ENCODE data around the gene DOK5. TPM values are rescaled to one million over a fixed set of nuclear protein-coding genes. Genes with fewer than 3 reads are reported as not detected.

DOK5 gene
- total RNA-seq, 1 experiment from 2014 or later, result 4.9 TPM

- H3K4me1 ChIP-seq (ENCODE audit: insufficient read depth, low read length, poor library complexity, severe bottlenecking), result no peaks in the 10 kb centered on the region
- no peaks in the 10 kb centered on the region for H3K36me3 ChIP-seq (ENCODE audit: insufficient read depth, low read length, poor library complexity, severe bottlenecking)
- POLR2A ChIA-PET (ENCODE audit: low non-redundant PET), result interaction anchor here (0.7 kb wide), 1 partner anchor 401 kb away, joined by 3 read pairs; no protein-coding TSS in a partner anchor
- no peak for DNase-seq (ENCODE audit: low spot score)
- CTCF ChIA-PET, result no interaction called here
- no peaks in the 10 kb centered on the region for H3K27me3 ChIP-seq (replicated peaks; ENCODE audit: insufficient read depth, low read depth, low read length, poor library complexity)
- no peak overlapping the region for H3K27ac ChIP-seq (ENCODE audit: low read depth, low read length, poor library complexity, severe bottlenecking)
- no peak overlapping the region for H3K4me3 ChIP-seq (ENCODE audit: low read depth, low read length, poor library complexity, severe bottlenecking)
- no peaks in the 10 kb centered on the region for H3K9me3 ChIP-seq (ENCODE audit: low read depth, low read length, poor library complexity, severe bottlenecking)
- intact Hi-C loops (cut with micrococcal nuclease; ENCODE audit: unreplicated experiment), result no loop called here
- no peak for TF ChIP-seq EZH2 (IDR thresholded peaks at IDR 0.05; ENCODE audit: borderline replicate concordance, low read depth, low read length, poor library complexity, severe bottlenecking)
- TF ChIP-seq CTCF (conservative IDR thresholded peaks at IDR 0.05; ENCODE audit: low read depth, low read length), result no peak
- BruUV-seq (replicated peaks), result no TSS peak
Observed at GRCh38 chr20:54573838-54574237, 98.4 kb downstream of the DOK5 start.

- no peak overlapping the region for H3K4me3 ChIP-seq (ENCODE audit: low read depth, low read length, poor library complexity, severe bottlenecking)
- no peaks in the 10 kb centered on the region for H3K36me3 ChIP-seq (ENCODE audit: insufficient read depth, low read length, poor library complexity, severe bottlenecking)
- BruUV-seq (replicated peaks), result no TSS peak
- H3K9me3 ChIP-seq (ENCODE audit: low read depth, low read length, poor library complexity, severe bottlenecking), result peaks cover 6% of the 10 kb centered on the region
- H3K27me3 ChIP-seq (replicated peaks; ENCODE audit: insufficient read depth, low read depth, low read length, poor library complexity), result no peaks in the 10 kb centered on the region
- ChIA-PET CTCF (no interaction called here), POLR2A (ENCODE audit: low non-redundant PET) (no interaction called here)
- no peaks in the 10 kb centered on the region for H3K4me1 ChIP-seq (ENCODE audit: insufficient read depth, low read length, poor library complexity, severe bottlenecking)
- no peak overlapping the region for H3K27ac ChIP-seq (ENCODE audit: low read depth, low read length, poor library complexity, severe bottlenecking)
- intact Hi-C loops (cut with micrococcal nuclease; ENCODE audit: unreplicated experiment), result no loop called here
- DNase-seq (ENCODE audit: low spot score), result no peak
- TF ChIP-seq EZH2 (IDR thresholded peaks at IDR 0.05; ENCODE audit: borderline replicate concordance, low read depth, low read length, poor library complexity, severe bottlenecking), result no peak
Observed at GRCh38 chr20:54576518-54576917, 101.1 kb downstream of the DOK5 start.

GRCh38 chr20:54577637-54578036, 102.2 kb downstream of the DOK5 start:
- Histone ChIP-seq H3K27me3 (replicated peaks; ENCODE audit: insufficient read depth, low read depth, low read length, poor library complexity) (no peaks in the 10 kb centered on the region), H3K27ac (ENCODE audit: low read depth, low read length, poor library complexity, severe bottlenecking) (no peak overlapping the region), H3K4me1 (ENCODE audit: insufficient read depth, low read length, poor library complexity, severe bottlenecking) (no peaks in the 10 kb centered on the region), H3K36me3 (ENCODE audit: insufficient read depth, low read length, poor library complexity, severe bottlenecking) (no peaks in the 10 kb centered on the region), H3K9me3 (ENCODE audit: low read depth, low read length, poor library complexity, severe bottlenecking) (peaks cover 6% of the 10 kb centered on the region), H3K4me3 (ENCODE audit: low read depth, low read length, poor library complexity, severe bottlenecking) (no peak overlapping the region)
- ChIA-PET POLR2A (ENCODE audit: low non-redundant PET) (no interaction called here), CTCF (no interaction called here)
- DNase-seq (ENCODE audit: low spot score), result no peak
- intact Hi-C loops (cut with micrococcal nuclease; ENCODE audit: unreplicated experiment), result no loop called here
- BruUV-seq (replicated peaks), result no TSS peak
- no peak for TF ChIP-seq CTCF (conservative IDR thresholded peaks at IDR 0.05; ENCODE audit: low read depth, low read length)
- TF ChIP-seq EZH2 (IDR thresholded peaks at IDR 0.05; ENCODE audit: borderline replicate concordance, low read depth, low read length, poor library complexity, severe bottlenecking), result no peak

GRCh38 chr20:54585217-54585616, 109.8 kb downstream of the DOK5 start:
- BruUV-seq (replicated peaks), result no TSS peak
- Histone ChIP-seq H3K4me1 (ENCODE audit: insufficient read depth, low read length, poor library complexity, severe bottlenecking) (peaks cover 10% of the 10 kb centered on the region), H3K4me3 (ENCODE audit: low read depth, low read length, poor library complexity, severe bottlenecking) (no peak overlapping the region), H3K36me3 (ENCODE audit: insufficient read depth, low read length, poor library complexity, severe bottlenecking) (no peaks in the 10 kb centered on the region), H3K27me3 (replicated peaks; ENCODE audit: insufficient read depth, low read depth, low read length, poor library complexity) (no peaks in the 10 kb centered on the region), H3K9me3 (ENCODE audit: low read depth, low read length, poor library complexity, severe bottlenecking) (peaks cover 6% of the 10 kb centered on the region), H3K27ac (ENCODE audit: low read depth, low read length, poor library complexity, severe bottlenecking) (no peak overlapping the region)
- DNase-seq (ENCODE audit: low spot score), result no peak
- ChIA-PET CTCF (no interaction called here), POLR2A (ENCODE audit: low non-redundant PET) (no interaction called here)
- intact Hi-C loops (cut with micrococcal nuclease; ENCODE audit: unreplicated experiment), result no loop called here
- TF ChIP-seq CTCF (conservative IDR thresholded peaks at IDR 0.05; ENCODE audit: low read depth, low read length) (no peak), EZH2 (IDR thresholded peaks at IDR 0.05; ENCODE audit: borderline replicate concordance, low read depth, low read length, poor library complexity, severe bottlenecking) (no peak)

Data from A673 (cell line).